Measurements from ENCODE around the gene IFNA8.

- TF ChIP-seq CTCF (IDR thresholded peaks at IDR 0.05 in 8 of 11, conservative IDR thresholded peaks at IDR 0.05 in 3 of 11) (no peak), POLR2A (IDR thresholded peaks at IDR 0.05) (no peak)
These were observed 5.5 kb downstream of the IFNA8 start for GRCh38 chr9:21414220-21414940.
